GM12878 (cell line): ENCODE measurements around the gene LTBP2. TPM values are rescaled to one million over a fixed set of nuclear protein-coding genes. Genes with fewer than 3 reads are reported as not detected.

Source experiments
- ATAC-seq: fragments of 200-7000 bp; cut with Tn5 transposase; 3 replicates; pipeline ENCODE4 v1.9.1; 2020; ENCODE audit warnings: mild to moderate bottlenecking, moderate library complexity
- BruUV-seq: library from RNA; stranded (reverse); fragments of 400-500 nt; replicated peaks from 2 replicates; lab custom pipeline; 2021; lab: Mats Ljungman, UMichigan
- CTCF ChIA-PET: fragments of 300-600 bp; sonication (Branson Sonifier 250); formaldehyde crosslinking; extraction: SDS; loops from one replicate; lab custom pipeline; 2021; ENCODE audit warnings: inconsistent platforms; lab: Yijun Ruan, JAX
- POLR2A ChIA-PET: fragments of 350-600 bp; formaldehyde crosslinking; extraction: SDS; loops from one replicate; lab custom pipeline; 2021; ENCODE audit warnings: inconsistent platforms; lab: Charles Lee
- RAD21 ChIA-PET: fragments of 300-600 bp; sonication (Branson Sonifier 250); formaldehyde crosslinking; loops from one replicate; lab custom pipeline; 2023; ENCODE audit warnings: antibody characterized with exemption; ENCODE audit not compliant: unreplicated experiment; lab: Charles Lee
- SMC1A ChIA-PET: fragments of 300-600 bp; sonication (Branson Sonifier 250); formaldehyde crosslinking; loops from one replicate; lab custom pipeline; 2023; ENCODE audit not compliant: unreplicated experiment, uncharacterized antibody; lab: Charles Lee
- DNase-seq: peaks from one replicate; pipeline ENCODE4 v3.0.0-alpha.2; 2011; ENCODE audit warnings: low read depth, low spot score
- FAIRE-seq: peaks from 3 replicates; lab custom pipeline; 2011; peaks lifted over from hg19 to GRCh38; lab: Jason Lieb, UNC
- H2AFZ ChIP-seq: 2 replicates; pipeline ENCODE4 v1.6.0; 2011; ENCODE audit warnings: low read depth, low read length, control low read depth; ENCODE audit not compliant: control insufficient read depth
- H3K27ac ChIP-seq: 2 replicates; pipeline ENCODE4 v1.5.1; 2011; ENCODE audit warnings: control low read depth; ENCODE audit not compliant: control insufficient read depth, insufficient read depth
- H3K27me3 ChIP-seq, 2 experiments: replicated peaks in 1 of 2; 2 replicates each; pipeline versions ENCODE4 v1.6.0 to v1.6.1; 2011; ENCODE audit warnings: low read length in 1 of 2; ENCODE audit not compliant: control insufficient read depth in 2 of 2, insufficient read depth in 2 of 2
- H3K36me3 ChIP-seq, 2 experiments: 2 replicates each; pipeline ENCODE4 v1.5.1; 2011; ENCODE audit warnings: low read length in 1 of 2; ENCODE audit not compliant: control insufficient read depth in 2 of 2, insufficient read depth in 2 of 2
- H3K4me1 ChIP-seq: 2 replicates; pipeline ENCODE4 v1.6.1; 2011; ENCODE audit warnings: mild to moderate bottlenecking, low read length, moderate library complexity, mixed read lengths; ENCODE audit not compliant: control insufficient read depth, insufficient read depth
- H3K4me2 ChIP-seq: 2 replicates; pipeline ENCODE4 v1.6.0; 2011; ENCODE audit warnings: control low read depth; ENCODE audit not compliant: control insufficient read depth, insufficient read depth
- H3K4me3 ChIP-seq: fragments of 200-600 bp; sonication (generic); 2 replicates; pipeline ENCODE4 v1.5.1; 2016
- H3K79me2 ChIP-seq: 2 replicates; pipeline ENCODE4 v1.6.0; 2011; ENCODE audit warnings: low read length; ENCODE audit not compliant: control insufficient read depth, insufficient read depth
- H3K9ac ChIP-seq: 2 replicates; pipeline ENCODE4 v1.8.0; 2011; ENCODE audit warnings: low read length, control low read depth, mixed read lengths; ENCODE audit not compliant: control insufficient read depth, insufficient read depth
- H3K9me3 ChIP-seq: replicated peaks from 3 replicates; pipeline ENCODE4 v1.5.1; 2011; ENCODE audit warnings: mild to moderate bottlenecking, low read length; ENCODE audit not compliant: control insufficient read depth, insufficient read depth
- H4K20me1 ChIP-seq: 2 replicates; pipeline ENCODE4 v1.6.0; 2011; ENCODE audit not compliant: control insufficient read depth, insufficient read depth
- CTCF ChIP-seq, 3 experiments: IDR thresholded peaks in 2 of 3; conservative IDR thresholded peaks in 1 of 3; 2 replicates each; pipeline ENCODE4 v1.5.1; 2011; ENCODE audit warnings: low read depth in 3 of 3, low read length in 3 of 3, mild to moderate bottlenecking in 3 of 3, control low read depth in 2 of 3, moderate library complexity in 2 of 3, inconsistent platforms in 1 of 3, mixed read lengths in 1 of 3; ENCODE audit not compliant: control insufficient read depth in 2 of 3, insufficient read depth in 1 of 3; ENCODE audit errors: extremely low read depth in 1 of 3
- MTA3 ChIP-seq: IDR thresholded peaks from 2 replicates; pipeline ENCODE4 v1.6.1; 2012; ENCODE audit warnings: low read length, inconsistent platforms, borderline replicate concordance
- PAX5 ChIP-seq: IDR thresholded peaks from 2 replicates; pipeline ENCODE4 v1.6.1; 2011; ENCODE audit warnings: low read depth, low read length, borderline replicate concordance
- WGBS: methylation state at CpG from one replicate; pipeline ENCODE4 v1.1.6; 2016; ENCODE audit warnings: low lambda C conversion rate; ENCODE audit not compliant: insufficient replicate concordance, insufficient coverage; ENCODE audit errors: missing lambda C conversion rate; 5-methylcytosine and 5-hydroxymethylcytosine counted together
- in situ Hi-C: fragments of 300-500 bp; cut with MboI; formaldehyde crosslinking; loops from 9 replicates; pipeline ENCODE4 v1.14.3; 2018; ENCODE audit warnings: mixed read lengths
- intact Hi-C: fragments of 100-400 bp; cut with micrococcal nuclease; formaldehyde crosslinking; loops from one replicate; pipeline ENCODE4 v1.14.2; 2022; ENCODE audit not compliant: unreplicated experiment
- polyA plus RNA-seq, 11 experiments: library from polyadenylated mRNA; depleted of rRNA in 4 of 11; unstranded in 6 of 11; stranded (reverse) in 5 of 11; fragments of >200 nt; fragmentation: Nextera tagmentation in 4 of 11; fragmentation: Illumina TruSeq in 1 of 11; extraction: Ambion mirVana in 4 of 11; extraction: Trizol in 1 of 11; gene quantifications; 1 replicate in 1 of 11; 2 replicates in 10 of 11; pipeline versions ENCODE4 v1.2.1 to v1.2.3, GENCODE V29; 2011 to 2016; ENCODE audit warnings: inconsistent platforms in 2 of 11, missing spikeins in 2 of 11, low read depth in 1 of 11
- total RNA-seq, 4 experiments: library from RNA; depleted of rRNA in 3 of 4; stranded (reverse); fragments of >200 nt in 3 of 4; fragmentation: Illumina TruSeq in 1 of 4; extraction: Trizol in 1 of 4; gene quantifications; 2 replicates each; pipeline versions ENCODE4 v1.2.1 to v1.2.3, GENCODE V29; 2013 to 2021

LTBP2 gene
- total and polyA plus RNA-seq, 10 of the 15 experiments (the other 5 are each of a cell fraction or from before 2014, with no cell fraction given), result 0.03 to 0.23 (median 0.06) TPM; not detected in 1

- H3K9me3 ChIP-seq, result no peaks in the 10 kb centered on the region
- H3K4me2 ChIP-seq, result no peak overlapping the region
- ChIA-PET SMC1A (no interaction called here), RAD21 (interaction anchor here (1.1 to 2.0 kb wide), 2 partner anchors 20 to 35 kb away, joined by 3 to 7 read pairs; no protein-coding TSS in a partner anchor), POLR2A (interaction anchor here (0.6 kb wide), 1 partner anchor 608 kb away, joined by 3 read pairs; no protein-coding TSS in a partner anchor)
- 43% methylated on average over 13 of the region's 13 CpGs for WGBS
- H3K27ac ChIP-seq, result no peak overlapping the region
- no TSS peak for BruUV-seq
- H3K4me1 ChIP-seq, result no peaks in the 10 kb centered on the region
- no peaks in the 10 kb centered on the region; a peak in 1 of 4 replicates for H3K27me3 ChIP-seq
- H4K20me1 ChIP-seq, result no peaks in the 10 kb centered on the region
- H3K9ac ChIP-seq, result no peak overlapping the region
- no peaks in the 10 kb centered on the region for H3K79me2 ChIP-seq
- peak; percentile 75 for ATAC-seq
- no peak overlapping the region for H2AFZ ChIP-seq
- H3K4me3 ChIP-seq, result no peak overlapping the region
- TF ChIP-seq CTCF (IDR thresholded peaks at IDR 0.05 in 2 of 3, conservative IDR thresholded peaks at IDR 0.05 in 1 of 3; ENCODE audit: control insufficient read depth in 2 of 3, extremely low read depth in 1 of 3, insufficient read depth in 1 of 3, low read depth in 3 of 3, low read length in 3 of 3) (peak in 2 of 3 experiments; percentile 13 to 37; a peak in 2 of 6 replicates), MTA3 (no peak), PAX5 (no peak)
- TF ChIP-seq, all 136 proteins: peak for 1
- intact Hi-C loops (no loop called here), in situ Hi-C loops (no loop called here)
- no peaks in the 10 kb centered on the region for H3K36me3 ChIP-seq
- FAIRE-seq (no peak), DNase-seq (no peak)
- CTCF ChIA-PET, result interaction anchor here (0.8 to 1.3 kb wide), 8 partner anchors 17 to 630 kb away, joined by 3 to 4 read pairs (median 3); no protein-coding TSS in a partner anchor
These were observed 38.5 kb downstream of the LTBP2 start for GRCh38 chr14:74573421-74574089.
